ENCODE data around the gene FBXW4.
A peak's percentile ranks its signal among the peaks of the same experiment; 100 is the strongest.

The FBXW4 gene

GRCh38 chr10:101569323-101569621 is 125.7 kb downstream of the FBXW4 start:
- TF ChIP-seq, protein P1, sequence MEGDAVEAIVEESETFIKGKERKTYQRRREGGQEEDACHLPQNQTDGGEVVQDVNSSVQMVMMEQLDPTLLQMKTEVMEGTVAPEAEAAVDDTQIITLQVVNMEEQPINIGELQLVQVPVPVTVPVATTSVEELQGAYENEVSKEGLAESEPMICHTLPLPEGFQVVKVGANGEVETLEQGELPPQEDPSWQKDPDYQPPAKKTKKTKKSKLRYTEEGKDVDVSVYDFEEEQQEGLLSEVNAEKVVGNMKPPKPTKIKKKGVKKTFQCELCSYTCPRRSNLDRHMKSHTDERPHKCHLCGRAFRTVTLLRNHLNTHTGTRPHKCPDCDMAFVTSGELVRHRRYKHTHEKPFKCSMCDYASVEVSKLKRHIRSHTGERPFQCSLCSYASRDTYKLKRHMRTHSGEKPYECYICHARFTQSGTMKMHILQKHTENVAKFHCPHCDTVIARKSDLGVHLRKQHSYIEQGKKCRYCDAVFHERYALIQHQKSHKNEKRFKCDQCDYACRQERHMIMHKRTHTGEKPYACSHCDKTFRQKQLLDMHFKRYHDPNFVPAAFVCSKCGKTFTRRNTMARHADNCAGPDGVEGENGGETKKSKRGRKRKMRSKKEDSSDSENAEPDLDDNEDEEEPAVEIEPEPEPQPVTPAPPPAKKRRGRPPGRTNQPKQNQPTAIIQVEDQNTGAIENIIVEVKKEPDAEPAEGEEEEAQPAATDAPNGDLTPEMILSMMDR (IDR thresholded peaks at IDR 0.05): no peak
- peaks cover 58% of the 10 kb centered on the region for H3K27me3 Mint-ChIP-seq (ENCODE audit: low read depth, poor library complexity)
- H3K4me1 Mint-ChIP-seq: peaks cover 34% of the 10 kb centered on the region
- DNase-seq: peak; percentile 70
- no peaks in the 10 kb centered on the region for H3K36me3 Mint-ChIP-seq (ENCODE audit: low read depth)
- H3K9me3 Mint-ChIP-seq: peaks cover 6% of the 10 kb centered on the region
- H3K4me3 Mint-ChIP-seq: peak overlapping the region; percentile 79
- no peak overlapping the region for H3K27ac Mint-ChIP-seq

GRCh38 chr10:101568054-101568745 is 126.8 kb downstream of the FBXW4 start:
- Mint-ChIP-seq H3K27me3 (ENCODE audit: low read depth, poor library complexity) (peaks cover 65% of the 10 kb centered on the region), H3K36me3 (ENCODE audit: low read depth) (no peaks in the 10 kb centered on the region), H3K4me1 (peaks cover 37% of the 10 kb centered on the region), H3K27ac (no peak overlapping the region), H3K4me3 (peak overlapping the region; percentile 18), H3K9me3 (peaks cover 6% of the 10 kb centered on the region)
- TF ChIP-seq, protein P1 (IDR thresholded peaks at IDR 0.05): no peak
- no peak for DNase-seq

- peaks cover 60% of the 10 kb centered on the region for H3K27me3 Mint-ChIP-seq (ENCODE audit: low read depth, poor library complexity)
- no peak for DNase-seq
- no peak overlapping the region for H3K27ac Mint-ChIP-seq
- H3K9me3 Mint-ChIP-seq: no peaks in the 10 kb centered on the region
- H3K4me3 Mint-ChIP-seq: peak overlapping the region; percentile 52
- peaks cover 37% of the 10 kb centered on the region for H3K4me1 Mint-ChIP-seq
- no peaks in the 10 kb centered on the region for H3K36me3 Mint-ChIP-seq (ENCODE audit: low read depth)
- TF ChIP-seq, protein P1 (IDR thresholded peaks at IDR 0.05): no peak
Measured at GRCh38 chr10:101567165-101568006, 127.6 kb downstream of the FBXW4 start.

- peak overlapping the region; percentile 52 for H3K4me3 Mint-ChIP-seq
- no peaks in the 10 kb centered on the region for H3K9me3 Mint-ChIP-seq
- no peak overlapping the region for H3K27ac Mint-ChIP-seq
- peaks cover 60% of the 10 kb centered on the region for H3K27me3 Mint-ChIP-seq (ENCODE audit: low read depth, poor library complexity)
- TF ChIP-seq, protein P1 (IDR thresholded peaks at IDR 0.05): no peak
- peak; percentile 62 for DNase-seq
- H3K36me3 Mint-ChIP-seq (ENCODE audit: low read depth): no peaks in the 10 kb centered on the region
- peaks cover 37% of the 10 kb centered on the region for H3K4me1 Mint-ChIP-seq
Measured at GRCh38 chr10:101566333-101567164, 128.4 kb downstream of the FBXW4 start.

- Mint-ChIP-seq H3K36me3 (ENCODE audit: low read depth) (no peaks in the 10 kb centered on the region), H3K27ac (no peak overlapping the region), H3K4me3 (no peak overlapping the region), H3K4me1 (peaks cover 42% of the 10 kb centered on the region), H3K9me3 (no peaks in the 10 kb centered on the region), H3K27me3 (ENCODE audit: low read depth, poor library complexity) (peaks cover 56% of the 10 kb centered on the region)
- TF ChIP-seq, protein P1 (IDR thresholded peaks at IDR 0.05): no peak
- no peak for DNase-seq
Measured at GRCh38 chr10:101565936-101566332, 129.0 kb downstream of the FBXW4 start.

All from nephron progenitor cell (in vitro differentiated cells).